ENCODE measurements around the gene RGS14.

- TF ChIP-seq CTCF (IDR thresholded peaks at IDR 0.05) (no peak), POLR2A (IDR thresholded peaks at IDR 0.05) (no peak), POLR2AphosphoS5 (IDR thresholded peaks at IDR 0.05) (no peak), EP300 (IDR thresholded peaks at IDR 0.05) (no peak)
Observed at GRCh38 chr5:177314376-177315342, 43.1 kb upstream of the RGS14 start.
